Gastrocnemius medialis (tissue), 4 donors: ENCODE data around the gene LDLRAD4.

Experiments used
- CTCF ChIP-seq, 5 experiments: fragments of 450-650 bp in 3 of 5; fragments of 200-600 bp in 2 of 5; sonication (generic) in 2 of 5; IDR thresholded peaks in 4 of 5; conservative IDR thresholded peaks in 1 of 5; 1 replicate in 4 of 5; 2 replicates in 1 of 5; pipeline ENCODE4 v1.5.1; 2016 to 2019; ENCODE audit warnings: antibody characterized with exemption in 5 of 5, mild to moderate bottlenecking in 3 of 5, moderate library complexity in 3 of 5
- POLR2A ChIP-seq, 2 donors: fragments of 450-650 bp; IDR thresholded peaks; one replicate each; pipeline ENCODE4 v1.6.1; 2017; ENCODE audit warnings: antibody characterized with exemption in 2 of 2, mild to moderate bottlenecking in 2 of 2, moderate library complexity in 2 of 2

GRCh38 chr18:13246121-13246520 is 27.6 kb downstream of the LDLRAD4 start:
- TF ChIP-seq CTCF (IDR thresholded peaks at IDR 0.05 in 4 of 5, conservative IDR thresholded peaks at IDR 0.05 in 1 of 5), result no peak
- TF ChIP-seq POLR2A (IDR thresholded peaks at IDR 0.05), result no peak
